T-helper 1 cell (primary cell): ENCODE measurements around the gene ATP2B2.
A peak's percentile ranks its signal among the peaks of the same experiment; 100 is the strongest.
"Not testable (repeated sequence)": the region's sequence is repeated elsewhere in the genome, so short reads cannot be mapped to it uniquely, and the experiment has no call there.

ENCODE experiments used
- DNase-seq, 5 donors: peaks; one replicate each; pipeline ENCODE4 v3.0.0-alpha.2; 2012 to 2020

The ATP2B2 gene

GRCh38 chr3:10317311-10317960 is 187.9 kb downstream of the ATP2B2 start:
- DNase-seq, result no peak

- DNase-seq, result no peak
Measured at GRCh38 chr3:10315771-10316344, 189.5 kb downstream of the ATP2B2 start.

- no peak for DNase-seq
Measured at GRCh38 chr3:10315101-10315500, 190.3 kb downstream of the ATP2B2 start.

DNA sequence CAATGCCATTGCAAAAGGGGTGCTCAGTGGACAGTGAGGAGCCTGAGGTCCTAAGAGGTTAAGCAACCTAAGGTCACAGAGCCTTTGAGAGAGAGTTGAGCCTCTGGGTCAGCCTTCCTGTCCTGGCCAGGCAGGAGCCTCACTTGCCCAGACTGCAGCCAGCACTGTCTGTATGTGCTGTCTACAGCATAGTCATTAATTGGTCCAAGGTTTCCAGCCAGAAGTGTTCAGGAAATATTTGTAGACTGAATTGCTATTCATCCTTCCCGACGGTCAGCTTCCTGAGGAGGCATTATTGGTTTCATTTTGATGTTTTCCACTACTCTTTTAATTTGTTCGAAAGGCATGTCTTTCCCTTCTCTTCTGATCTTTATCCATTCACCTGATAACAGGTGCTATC is 192.5 kb downstream of the ATP2B2 start:
- DNase-seq, result no peak

DNA sequence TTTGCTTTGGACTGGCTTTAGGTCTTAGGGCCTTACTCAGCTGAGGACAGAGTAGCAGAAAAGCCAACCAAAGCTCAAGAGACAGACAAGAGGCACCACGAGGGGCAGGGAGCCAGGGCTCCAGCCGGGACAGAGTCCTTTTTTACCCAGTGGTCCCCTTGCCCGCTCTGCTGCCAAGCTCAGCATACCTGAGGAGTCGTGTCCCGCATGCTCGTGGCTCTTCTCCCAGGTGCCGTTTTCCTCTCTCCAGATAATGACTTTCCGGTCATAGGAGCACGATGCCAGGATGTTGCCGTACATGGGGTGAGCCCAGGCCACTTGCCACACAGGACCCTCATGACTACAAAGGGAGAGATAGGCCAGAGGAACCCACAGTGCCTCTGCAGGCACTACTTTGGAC is 193.0 kb downstream of the ATP2B2 start:
- no peak for DNase-seq

DNA sequence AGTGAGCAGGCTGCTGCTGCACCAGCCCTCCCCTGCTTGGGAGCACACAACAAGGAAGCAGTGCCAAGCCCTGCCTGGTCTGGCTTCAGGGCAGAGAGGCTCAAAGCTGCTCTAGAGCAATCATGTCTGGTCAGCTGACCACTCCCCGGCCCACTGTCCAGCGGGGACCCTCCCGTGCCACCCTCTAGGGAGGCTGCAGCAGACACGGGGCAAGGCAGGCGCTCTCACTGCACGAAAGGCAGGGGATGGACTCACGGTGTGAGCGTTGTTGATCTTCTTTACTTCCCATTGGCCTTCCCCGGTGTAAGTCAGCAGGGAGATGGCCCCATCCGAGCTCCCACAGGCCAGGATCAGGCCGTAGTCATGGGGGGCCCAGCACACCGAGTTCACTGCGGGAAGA is 193.7 kb downstream of the ATP2B2 start:
- no peak for DNase-seq

DNA sequence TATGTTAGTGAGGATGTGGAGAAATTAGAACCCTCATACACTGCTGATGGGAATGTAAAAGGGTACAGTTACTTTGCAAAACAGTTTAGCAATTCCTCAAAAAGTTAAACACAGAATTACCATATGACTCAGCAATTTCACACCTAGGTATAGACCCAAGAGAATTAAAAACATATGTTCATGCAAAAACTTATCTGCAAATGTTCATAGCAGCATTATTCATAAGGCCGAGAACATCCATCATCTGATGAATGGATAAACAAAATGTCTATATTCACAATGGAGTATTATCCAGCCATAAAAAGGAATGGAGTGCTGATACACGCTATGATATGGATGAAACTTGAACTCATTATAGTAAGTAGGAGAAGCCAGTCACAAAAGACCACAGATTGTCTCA is 194.8 kb downstream of the ATP2B2 start:
- DNase-seq, result no peak

GRCh38 chr3:10309736-10310135 is 195.7 kb downstream of the ATP2B2 start:
- DNase-seq, result no peak

DNA sequence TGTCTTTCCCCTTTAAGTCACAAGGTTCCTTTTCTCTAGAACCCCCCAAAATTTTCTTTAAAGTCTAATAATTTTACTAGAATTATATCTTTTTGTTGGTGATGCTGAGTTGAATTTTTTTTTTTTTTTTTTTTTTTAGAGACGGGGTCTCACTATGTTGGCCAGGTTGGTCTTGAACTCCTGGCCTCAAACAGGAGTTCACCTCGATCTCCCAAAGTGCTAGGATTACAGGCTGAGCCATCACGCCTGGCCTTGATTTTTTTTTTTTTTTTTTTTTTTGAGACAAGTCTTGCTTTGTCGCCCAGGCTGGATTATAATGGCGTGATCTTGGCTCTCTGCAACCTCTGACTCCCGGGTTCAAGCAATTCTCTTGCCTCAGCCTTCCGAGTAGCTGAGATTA is 196.7 kb downstream of the ATP2B2 start:
- DNase-seq, result no peak

GRCh38 chr3:10306156-10306555 is 199.2 kb downstream of the ATP2B2 start:
- no peak for DNase-seq

GRCh38 chr3:10305331-10305902 is 200.0 kb downstream of the ATP2B2 start:
- no peak for DNase-seq

- no peak for DNase-seq
Measured at GRCh38 chr3:10304905-10305304, 200.5 kb downstream of the ATP2B2 start.

DNA sequence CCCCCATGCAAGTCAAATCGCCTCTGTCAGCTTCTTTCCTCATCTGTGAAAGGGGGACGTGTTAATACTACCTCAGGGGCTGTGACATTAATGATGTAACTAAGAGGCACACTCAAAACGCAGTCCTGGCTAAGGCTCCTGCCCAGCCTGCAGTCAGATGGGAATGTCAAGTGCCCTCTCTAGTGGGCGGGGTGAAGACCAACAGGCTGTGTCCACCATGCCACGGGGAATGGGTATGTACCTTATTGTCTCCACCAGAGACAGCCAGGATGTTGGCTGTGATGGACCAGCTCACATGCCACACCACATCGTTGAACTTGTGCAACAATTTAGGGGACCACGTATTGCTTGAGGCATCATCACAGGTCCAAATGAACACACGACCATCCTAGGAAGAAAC is 201.6 kb downstream of the ATP2B2 start:
- DNase-seq, result no peak

DNA sequence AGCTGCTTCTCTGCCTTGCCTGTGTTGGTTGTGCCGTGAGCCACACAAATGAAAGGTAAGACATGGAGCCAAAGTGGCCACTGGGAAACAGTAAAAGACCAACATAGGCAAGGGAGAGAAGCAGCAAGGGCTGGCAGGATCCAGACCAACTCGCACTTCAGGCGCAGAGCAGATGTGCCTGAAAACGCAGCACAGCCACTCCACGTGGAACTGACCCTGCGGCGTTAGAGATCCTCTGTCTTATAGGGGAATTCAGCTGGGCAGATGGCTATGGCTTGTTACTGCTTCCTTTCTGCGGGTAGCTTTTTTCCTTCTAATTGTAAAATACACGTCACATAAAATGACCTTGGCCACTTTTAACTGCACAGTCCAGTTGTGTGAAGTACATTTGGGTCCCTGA is 202.3 kb downstream of the ATP2B2 start:
- DNase-seq, result no peak

DNA sequence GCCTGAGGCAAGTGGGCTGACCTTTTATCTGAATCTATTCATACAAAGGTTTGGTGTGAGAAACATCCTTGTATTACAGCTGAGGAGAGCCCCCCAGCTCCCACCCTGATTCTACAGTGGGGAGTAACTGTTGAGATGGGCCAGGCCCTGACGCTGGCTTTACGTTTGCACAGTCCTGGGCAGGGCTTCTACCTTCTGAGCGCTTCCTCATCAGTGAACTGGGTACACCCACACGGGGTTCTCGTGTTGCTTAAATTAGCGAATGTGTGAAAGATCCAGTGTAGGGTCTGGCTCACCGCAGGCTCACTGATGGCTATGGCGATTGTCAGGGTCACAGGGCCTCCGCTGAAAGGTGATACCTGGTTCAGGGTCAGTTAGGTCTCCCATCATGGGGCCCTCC is 205.3 kb downstream of the ATP2B2 start:
- DNase-seq, result no peak

DNA sequence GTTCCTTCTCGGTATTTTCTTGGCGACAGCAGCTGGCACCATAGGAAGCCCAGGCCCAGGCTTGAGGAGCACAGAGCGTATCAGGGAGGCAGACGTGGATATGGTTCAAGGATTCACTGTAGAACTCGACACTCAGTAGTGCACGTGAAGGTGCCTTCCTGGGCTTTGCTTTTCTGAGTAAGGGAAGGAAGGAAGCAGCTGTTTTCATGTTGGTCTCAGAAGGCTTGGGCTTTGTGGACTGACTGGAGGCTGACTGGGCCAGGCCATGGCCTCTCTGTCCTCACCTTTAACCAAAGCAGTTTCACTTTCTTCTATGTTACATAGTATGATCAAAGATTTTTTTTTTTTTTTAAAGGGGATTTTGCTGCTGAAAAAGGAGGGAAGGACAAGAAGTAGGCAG is 205.7 kb downstream of the ATP2B2 start:
- DNase-seq, result no peak

GRCh38 chr3:10299175-10299574 is 206.2 kb downstream of the ATP2B2 start:
- no peak for DNase-seq

DNA sequence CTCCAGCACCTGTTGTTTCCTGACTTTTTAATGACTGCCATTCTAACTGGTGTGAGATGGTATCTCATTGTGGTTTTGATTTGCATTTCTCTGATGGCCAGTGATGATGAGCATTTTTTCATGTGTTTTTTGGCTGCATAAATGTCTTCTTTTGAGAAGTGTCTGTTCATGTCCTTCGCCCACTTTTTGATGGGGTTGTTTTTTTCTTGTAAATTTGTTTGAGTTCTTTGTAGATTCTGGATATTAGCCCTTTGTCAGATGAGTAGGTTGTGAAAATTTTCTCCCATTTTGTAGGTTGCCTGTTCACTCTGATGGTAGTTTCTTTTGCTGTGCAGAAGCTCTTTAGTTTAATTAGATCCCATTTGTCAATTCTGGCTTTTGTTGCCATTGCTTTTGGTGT is 207.3 kb downstream of the ATP2B2 start:
- not testable (repeated sequence) for DNase-seq

- DNase-seq, result no peak
Measured at GRCh38 chr3:10294030-10294586, 211.3 kb downstream of the ATP2B2 start.

- peak in 1 of 5 donors; percentile 16 for DNase-seq
Measured at GRCh38 chr3:10292505-10293419, 212.6 kb downstream of the ATP2B2 start, which contains the start of gene GHRL. Gene GHRL, minus strand, starts transcription at chr3:10292947. Its CDS starts 2,767 bp downstream, at chr3:10290180.

- DNase-seq, result no peak
Measured at GRCh38 chr3:10291641-10292040, 213.7 kb downstream of the ATP2B2 start.

- no peak for DNase-seq
Measured at GRCh38 chr3:10290481-10291176, 214.8 kb downstream of the ATP2B2 start.
